LNCaP clone FGC (cell line): ENCODE data around the gene AMDHD1.

Experiments
- DNase-seq: peaks from one replicate; pipeline ENCODE4 v3.0.0-alpha.2; 2011; ENCODE audit warnings: low read depth
- H3K4me3 ChIP-seq: 2 replicates; pipeline ENCODE4 v1.5.1; 2011; ENCODE audit warnings: mild to moderate bottlenecking, low read depth, low read length, control low read depth
- CTCF ChIP-seq: IDR thresholded peaks from 2 replicates; pipeline ENCODE4 v1.5.1; 2012; ENCODE audit warnings: mild to moderate bottlenecking; ENCODE audit not compliant: control insufficient read depth, insufficient read depth; ENCODE audit errors: extremely low read depth

Gene AMDHD1

GRCh38 chr12:95980437-95980836, 37.3 kb downstream of the AMDHD1 start:
- DNase-seq: no peak
- no peak overlapping the region for H3K4me3 ChIP-seq
- no peak for TF ChIP-seq CTCF

- no peak for TF ChIP-seq CTCF
- no peak overlapping the region for H3K4me3 ChIP-seq
- DNase-seq: no peak
These were observed 39.5 kb downstream of the AMDHD1 start for GRCh38 chr12:95982602-95983001.

- TF ChIP-seq CTCF: no peak
- H3K4me3 ChIP-seq: no peak overlapping the region
These were observed 41.6 kb downstream of the AMDHD1 start for GRCh38 chr12:95984682-95985081.

GRCh38 chr12:95986635-95987570, 43.8 kb downstream of the AMDHD1 start:
- no peak for TF ChIP-seq CTCF
- DNase-seq: no peak
- no peak overlapping the region for H3K4me3 ChIP-seq

More at GRCh38 chr12:95984682-95985081, 41.6 kb downstream of the AMDHD1 start:
- no peak for DNase-seq

GRCh38 chr12:95988506-95989275, 45.6 kb downstream of the AMDHD1 start:
- no peak for TF ChIP-seq CTCF
- no peak for DNase-seq
- H3K4me3 ChIP-seq: no peak overlapping the region

GRCh38 chr12:95989504-95990123, 46.5 kb downstream of the AMDHD1 start:
- TF ChIP-seq CTCF: no peak
- H3K4me3 ChIP-seq: no peak overlapping the region
- no peak for DNase-seq
